Loucy (cell line): ENCODE data around the gene TAF12.

Source experiments
- H2AFZ ChIP-seq: fragments of 200-600 bp; sonication (generic); 2 replicates; pipeline ENCODE4 v1.6.0; 2016; ENCODE audit warnings: antibody characterized with exemption, mild to moderate bottlenecking, low read length, moderate library complexity
- H3F3A ChIP-seq: fragments of 200-600 bp; 2 replicates; pipeline ENCODE4 v1.6.0; 2016; ENCODE audit warnings: antibody characterized with exemption, low read depth, mild to moderate bottlenecking
- H3K27me3 ChIP-seq: fragments of 200-600 bp; sonication (generic); 2 replicates; pipeline ENCODE4 v1.6.1; 2014; ENCODE audit warnings: low read length, mild to moderate bottlenecking; ENCODE audit not compliant: insufficient read depth, poor library complexity, severe bottlenecking
- H3K36me3 ChIP-seq: fragments of 200-600 bp; sonication (generic); 2 replicates; pipeline ENCODE4 v1.6.1; 2016; ENCODE audit warnings: low read length; ENCODE audit not compliant: insufficient read depth
- H3K4me1 ChIP-seq: fragments of 200-600 bp; sonication (generic); 2 replicates; pipeline ENCODE4 v1.5.1; 2014; ENCODE audit warnings: low read length, mild to moderate bottlenecking; ENCODE audit not compliant: insufficient read depth, poor library complexity, severe bottlenecking
- H3K4me2 ChIP-seq: fragments of 200-600 bp; sonication (generic); 2 replicates; pipeline ENCODE4 v1.6.0; 2014; ENCODE audit warnings: antibody characterized with exemption, low read length, low read depth, mild to moderate bottlenecking; ENCODE audit not compliant: poor library complexity, severe bottlenecking
- H3K4me3 ChIP-seq: fragments of 200-600 bp; sonication (generic); 2 replicates; pipeline ENCODE4 v1.5.1; 2014; ENCODE audit warnings: low read length, mild to moderate bottlenecking, mixed read lengths; ENCODE audit not compliant: poor library complexity, severe bottlenecking
- H3K79me2 ChIP-seq: fragments of 200-600 bp; sonication (generic); 2 replicates; pipeline ENCODE4 v1.6.1; 2014; ENCODE audit warnings: low read length; ENCODE audit not compliant: insufficient read depth
- H3K9ac ChIP-seq: fragments of 200-600 bp; sonication (generic); 2 replicates; pipeline ENCODE4 v1.6.0; 2014; ENCODE audit warnings: mild to moderate bottlenecking, low read depth, low read length, moderate library complexity; ENCODE audit not compliant: poor library complexity, severe bottlenecking
- H3K9me2 ChIP-seq: fragments of 200-600 bp; sonication (generic); replicated peaks from 2 replicates; pipeline ENCODE4 v1.6.1; 2016; ENCODE audit warnings: low read depth, low read length, mixed read lengths
- H3K9me3 ChIP-seq: fragments of 200-600 bp; sonication (generic); 2 replicates; pipeline ENCODE4 v1.6.1; 2014; ENCODE audit warnings: mild to moderate bottlenecking, antibody characterized with exemption, low read length, low read depth; ENCODE audit not compliant: insufficient read depth
- H4K20me1 ChIP-seq: fragments of 200-600 bp; sonication (generic); 2 replicates; pipeline ENCODE4 v1.6.0; 2014; ENCODE audit warnings: antibody characterized with exemption, low read length, mild to moderate bottlenecking; ENCODE audit not compliant: insufficient read depth, poor library complexity, severe bottlenecking
- EZH2phosphoT487 ChIP-seq: fragments of 200-600 bp; IDR thresholded peaks from 2 replicates; pipeline ENCODE4 v1.6.1; 2018; ENCODE audit warnings: antibody characterized with exemption, mild to moderate bottlenecking, moderate library complexity, borderline replicate concordance
- TF ChIP-seq, protein P1 (sequence below): fragments of 200-600 bp; sonication (generic); conservative IDR thresholded peaks from 2 replicates; pipeline ENCODE4 v1.5.1; 2014; ENCODE audit warnings: mild to moderate bottlenecking, antibody characterized with exemption, low read length

TAF12 gene

DNA sequence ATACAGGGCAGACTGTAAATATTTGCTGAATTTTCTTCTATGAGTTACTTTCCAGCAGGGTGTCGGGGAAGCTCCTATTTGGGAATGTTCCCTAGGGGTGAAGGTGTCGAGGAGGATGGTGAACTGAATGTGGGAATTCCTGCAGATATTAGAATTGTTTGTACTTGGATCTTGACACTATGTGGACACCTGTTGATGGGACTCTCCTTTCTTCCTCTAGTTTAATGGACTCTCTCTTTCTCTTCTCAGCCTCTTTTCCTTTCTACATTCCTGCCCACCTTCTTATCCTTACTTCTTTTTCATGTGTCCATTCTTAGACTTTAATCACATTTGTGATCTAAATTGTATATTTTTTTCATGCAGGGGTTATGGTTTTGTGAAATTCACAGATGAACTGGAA lies 75.9 kb downstream of the TAF12 start:
- Histone ChIP-seq H3K9me3 (no peaks in the 10 kb centered on the region), H3K79me2 (no peaks in the 10 kb centered on the region), H2AFZ (no peak overlapping the region), H3K4me3 (no peak overlapping the region), H3K4me2 (no peak overlapping the region), H3K36me3 (peaks cover 37% of the 10 kb centered on the region; the same call in 1 of the 2 replicates), H4K20me1 (no peaks in the 10 kb centered on the region), H3F3A (no peaks in the 10 kb centered on the region), H3K27me3 (no peaks in the 10 kb centered on the region), H3K9me2 (no peaks in the 10 kb centered on the region), H3K4me1 (no peaks in the 10 kb centered on the region), H3K9ac (no peak overlapping the region)
- no peak for TF ChIP-seq EZH2phosphoT487
- TF ChIP-seq, protein P1, sequence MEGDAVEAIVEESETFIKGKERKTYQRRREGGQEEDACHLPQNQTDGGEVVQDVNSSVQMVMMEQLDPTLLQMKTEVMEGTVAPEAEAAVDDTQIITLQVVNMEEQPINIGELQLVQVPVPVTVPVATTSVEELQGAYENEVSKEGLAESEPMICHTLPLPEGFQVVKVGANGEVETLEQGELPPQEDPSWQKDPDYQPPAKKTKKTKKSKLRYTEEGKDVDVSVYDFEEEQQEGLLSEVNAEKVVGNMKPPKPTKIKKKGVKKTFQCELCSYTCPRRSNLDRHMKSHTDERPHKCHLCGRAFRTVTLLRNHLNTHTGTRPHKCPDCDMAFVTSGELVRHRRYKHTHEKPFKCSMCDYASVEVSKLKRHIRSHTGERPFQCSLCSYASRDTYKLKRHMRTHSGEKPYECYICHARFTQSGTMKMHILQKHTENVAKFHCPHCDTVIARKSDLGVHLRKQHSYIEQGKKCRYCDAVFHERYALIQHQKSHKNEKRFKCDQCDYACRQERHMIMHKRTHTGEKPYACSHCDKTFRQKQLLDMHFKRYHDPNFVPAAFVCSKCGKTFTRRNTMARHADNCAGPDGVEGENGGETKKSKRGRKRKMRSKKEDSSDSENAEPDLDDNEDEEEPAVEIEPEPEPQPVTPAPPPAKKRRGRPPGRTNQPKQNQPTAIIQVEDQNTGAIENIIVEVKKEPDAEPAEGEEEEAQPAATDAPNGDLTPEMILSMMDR: no peak

DNA sequence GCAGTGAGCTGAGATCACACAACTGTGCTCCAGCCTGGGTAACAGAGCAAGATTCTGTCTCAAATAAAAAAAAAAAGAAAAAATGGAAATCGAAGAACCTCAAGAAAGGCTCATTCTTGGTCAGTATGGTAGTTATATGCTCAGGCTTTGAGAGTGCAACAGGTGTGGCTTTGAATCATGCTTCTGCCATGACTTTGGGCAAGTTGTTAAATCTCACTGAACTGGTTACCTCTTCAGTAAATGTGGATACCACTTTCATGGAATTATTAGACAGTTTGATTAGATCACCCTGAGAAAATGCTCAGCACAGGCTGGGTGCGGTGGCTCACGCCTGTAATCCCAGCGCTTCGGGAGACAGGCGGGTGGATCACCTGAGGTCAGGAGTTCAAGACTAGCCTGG lies 77.1 kb downstream of the TAF12 start:
- no peak overlapping the region for H3K4me2 ChIP-seq
- H3K79me2 ChIP-seq: no peaks in the 10 kb centered on the region
- H3K36me3 ChIP-seq: peaks cover 41% of the 10 kb centered on the region; the same call in 1 of the 2 replicates
- TF ChIP-seq EZH2phosphoT487: no peak
- TF ChIP-seq, protein P1: no peak
- H3K4me3 ChIP-seq: no peak overlapping the region
- no peak overlapping the region for H3K9ac ChIP-seq
- H2AFZ ChIP-seq: no peak overlapping the region
- H4K20me1 ChIP-seq: no peaks in the 10 kb centered on the region
- no peaks in the 10 kb centered on the region for H3K9me3 ChIP-seq
- H3K4me1 ChIP-seq: no peaks in the 10 kb centered on the region
- H3F3A ChIP-seq: no peaks in the 10 kb centered on the region
- no peaks in the 10 kb centered on the region for H3K9me2 ChIP-seq
- H3K27me3 ChIP-seq: no peaks in the 10 kb centered on the region

DNA sequence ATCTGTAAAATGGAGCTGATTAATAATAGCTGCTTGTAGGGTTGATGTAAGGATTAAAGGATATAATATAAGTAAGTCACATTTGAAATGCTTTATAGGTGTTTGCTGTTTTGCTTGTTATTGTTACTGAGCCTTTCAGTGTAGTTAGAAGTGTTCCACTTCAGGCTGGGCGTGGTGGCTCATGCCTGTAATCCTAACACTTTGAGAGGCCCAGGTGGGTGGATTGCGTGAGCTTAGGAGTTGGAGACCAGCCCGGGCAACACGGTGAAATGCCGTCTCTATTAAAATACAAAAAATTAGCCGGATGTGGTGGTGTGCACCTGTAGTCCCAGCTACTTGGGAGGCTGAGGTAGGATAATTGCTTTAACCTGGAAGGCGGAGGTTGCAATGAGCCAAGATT lies 77.8 kb downstream of the TAF12 start:
- Histone ChIP-seq H3F3A (no peaks in the 10 kb centered on the region), H4K20me1 (no peaks in the 10 kb centered on the region), H3K9me3 (no peaks in the 10 kb centered on the region), H3K4me3 (no peak overlapping the region), H3K27me3 (no peaks in the 10 kb centered on the region), H3K9ac (no peak overlapping the region), H3K4me1 (no peaks in the 10 kb centered on the region), H3K79me2 (no peaks in the 10 kb centered on the region), H3K4me2 (no peak overlapping the region), H3K9me2 (no peaks in the 10 kb centered on the region), H2AFZ (no peak overlapping the region), H3K36me3 (peaks cover 45% of the 10 kb centered on the region; the same call in 1 of the 2 replicates)
- TF ChIP-seq EZH2phosphoT487: no peak
- TF ChIP-seq, protein P1: no peak
